HG03060 (cell line): Measurements from ENCODE around the gene SCPEP1.
"Not testable (repeated sequence)": the region's sequence is repeated elsewhere in the genome, so short reads cannot be mapped to it uniquely, and the experiment has no call there.

Experiments
- ATAC-seq: cut with Tn5 transposase; IDR thresholded peaks from one replicate; pipeline ENCODE4 v1.9.1; 2021; ENCODE audit warnings: low read depth, moderate number of reproducible peaks; ENCODE audit not compliant: unreplicated experiment

The SCPEP1 gene

DNA sequence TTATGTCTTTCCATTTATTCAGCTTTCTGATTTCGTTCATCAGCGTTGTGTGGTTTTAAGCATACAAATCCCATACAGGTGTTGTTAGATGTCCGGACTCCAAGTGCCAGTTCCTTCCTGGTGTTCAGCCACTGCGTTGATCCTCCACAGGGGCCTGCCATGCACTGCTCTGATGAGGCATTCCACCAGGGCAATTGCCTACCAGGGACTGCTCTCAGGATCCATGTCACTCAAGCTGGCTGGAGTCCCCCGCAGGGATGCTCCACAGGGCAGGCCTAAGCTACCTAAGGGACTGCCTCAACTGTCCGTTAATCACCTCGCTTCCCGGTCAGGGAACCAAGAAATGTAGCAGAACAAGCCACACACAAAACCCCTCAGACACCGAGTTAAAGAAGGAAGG, 12.7 kb upstream of the SCPEP1 start:
- not testable (repeated sequence) for ATAC-seq

DNA sequence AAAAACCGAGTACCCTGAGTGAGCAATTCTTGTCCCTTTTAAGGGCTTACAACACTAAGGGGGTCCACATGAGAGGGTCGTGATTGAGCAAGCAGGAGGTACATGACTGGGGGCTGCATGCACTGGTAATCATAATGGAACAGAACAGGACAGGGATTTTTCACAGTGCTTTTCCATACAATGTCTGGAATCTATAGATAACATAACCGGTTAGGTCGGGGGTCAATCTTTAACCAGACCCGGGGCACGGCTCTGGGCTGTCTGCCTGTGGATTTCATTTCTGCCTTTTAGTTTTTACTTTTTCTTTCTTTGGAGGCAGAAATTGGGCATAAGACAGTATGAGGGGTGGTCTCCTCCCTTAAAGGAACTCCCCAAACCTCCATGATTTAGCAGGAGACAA, 12.2 kb upstream of the SCPEP1 start:
- ATAC-seq = not testable (repeated sequence)

DNA sequence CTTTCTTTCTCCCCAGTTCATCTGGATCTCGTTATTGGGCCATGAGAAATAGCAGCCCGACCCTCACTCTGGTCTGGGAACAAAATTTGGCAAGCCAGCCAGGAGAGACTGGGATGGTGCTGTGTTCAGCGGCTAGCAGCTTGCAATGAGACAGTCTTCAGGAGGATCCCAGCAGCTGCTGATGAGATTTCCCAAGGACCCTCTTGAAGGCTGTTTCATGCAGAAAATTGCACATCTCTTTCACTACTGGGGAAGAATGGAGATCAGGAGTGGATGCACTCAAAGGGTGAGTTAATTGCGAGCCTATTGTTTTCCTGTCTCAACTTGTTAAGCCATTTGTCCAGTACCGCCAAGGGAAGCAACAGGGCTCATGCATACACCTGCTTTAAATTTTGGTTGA, 11.6 kb upstream of the SCPEP1 start:
- ATAC-seq = no peak

DNA sequence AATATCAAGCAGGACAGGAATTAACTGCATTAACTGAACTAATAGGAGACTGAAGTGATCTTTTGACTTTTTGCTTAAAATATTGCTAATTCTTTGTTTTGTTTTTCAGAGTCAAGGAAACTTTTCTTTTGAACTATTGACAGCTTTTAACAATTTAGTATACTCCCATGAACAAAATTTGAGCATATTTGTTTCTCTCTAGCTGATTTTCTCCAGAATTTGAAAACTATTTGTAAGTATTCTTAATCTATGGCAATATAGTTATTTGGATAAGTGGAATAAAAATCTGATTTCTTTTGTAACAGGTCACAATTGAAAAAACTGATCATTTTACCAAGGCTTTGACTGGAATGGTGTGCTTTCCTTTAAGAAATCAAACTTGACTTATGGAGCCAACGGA, 7.0 kb upstream of the SCPEP1 start:
- no peak for ATAC-seq

DNA sequence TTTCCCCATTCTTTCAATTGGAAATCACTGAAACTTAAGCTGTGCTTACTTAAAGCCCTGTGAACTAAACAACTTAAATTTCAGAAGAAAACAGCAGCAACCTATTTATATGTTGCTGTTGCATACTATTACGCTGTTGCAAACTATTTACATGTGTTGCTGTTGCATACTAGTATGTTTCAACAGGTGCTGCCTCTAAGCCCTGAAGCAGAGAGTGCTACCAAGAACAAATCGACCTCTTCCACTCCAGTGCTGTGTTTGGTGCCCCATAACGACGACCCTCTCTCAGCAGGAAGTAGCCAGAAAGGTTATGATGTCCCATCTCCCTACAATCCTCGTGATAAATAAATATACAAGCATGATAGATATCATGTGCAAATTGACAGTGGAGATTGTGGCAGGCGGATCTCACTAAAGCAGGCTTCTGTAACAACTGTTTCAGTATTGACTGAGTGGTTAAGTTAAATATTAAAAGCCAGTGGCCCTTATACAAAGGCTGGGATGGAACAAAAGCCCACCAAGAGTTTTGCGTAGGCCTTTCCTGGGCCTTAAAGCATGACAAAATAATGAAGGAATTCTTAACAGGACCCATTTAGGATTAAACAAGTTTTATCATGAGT, 5.7 kb upstream of the SCPEP1 start:
- no peak for ATAC-seq

GRCh38 chr17:56973520-56973919, 4.4 kb upstream of the SCPEP1 start:
- ATAC-seq = no peak

GRCh38 chr17:56974055-56974454, 3.9 kb upstream of the SCPEP1 start:
- no peak for ATAC-seq

- no peak for ATAC-seq
Measured at GRCh38 chr17:56975656-56976055, 2.3 kb upstream of the SCPEP1 start.

GRCh38 chr17:56976941-56977608, 856 bp upstream of the SCPEP1 start:
- ATAC-seq = no peak

DNA sequence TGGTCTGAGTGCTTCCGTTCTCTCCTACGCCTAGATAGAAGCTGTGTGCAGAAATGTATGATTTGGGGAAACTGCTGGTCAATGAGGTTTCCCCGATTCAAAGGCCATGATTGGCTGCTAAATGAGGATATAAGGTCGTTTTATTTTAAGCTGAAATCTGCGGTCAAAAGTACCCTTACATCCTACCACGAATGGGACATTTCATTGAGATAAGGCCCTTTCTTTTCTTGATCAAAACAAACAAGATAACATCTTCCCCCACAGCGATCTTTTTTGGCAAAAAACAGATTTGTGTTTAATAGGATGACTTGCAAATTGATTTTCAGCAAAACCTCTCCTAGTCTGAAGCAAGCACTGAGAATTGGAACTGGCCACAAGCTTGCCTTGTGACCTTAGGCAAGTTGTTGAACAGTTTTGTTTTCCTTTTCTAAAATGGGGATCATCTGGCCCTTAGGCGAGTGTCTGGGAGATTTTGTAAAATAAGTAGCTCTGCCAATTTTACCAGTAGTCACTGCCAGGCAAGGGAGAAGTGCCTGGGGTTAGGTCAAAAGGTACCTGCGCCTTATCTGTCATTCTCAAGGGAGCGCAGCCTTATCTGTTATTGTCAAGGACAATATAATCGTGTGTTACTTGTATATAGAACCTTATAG, 635 bp downstream of the SCPEP1 start:
- no peak for ATAC-seq

GRCh38 chr17:56979091-56979480, 1.2 kb downstream of the SCPEP1 start:
- ATAC-seq = no peak

DNA sequence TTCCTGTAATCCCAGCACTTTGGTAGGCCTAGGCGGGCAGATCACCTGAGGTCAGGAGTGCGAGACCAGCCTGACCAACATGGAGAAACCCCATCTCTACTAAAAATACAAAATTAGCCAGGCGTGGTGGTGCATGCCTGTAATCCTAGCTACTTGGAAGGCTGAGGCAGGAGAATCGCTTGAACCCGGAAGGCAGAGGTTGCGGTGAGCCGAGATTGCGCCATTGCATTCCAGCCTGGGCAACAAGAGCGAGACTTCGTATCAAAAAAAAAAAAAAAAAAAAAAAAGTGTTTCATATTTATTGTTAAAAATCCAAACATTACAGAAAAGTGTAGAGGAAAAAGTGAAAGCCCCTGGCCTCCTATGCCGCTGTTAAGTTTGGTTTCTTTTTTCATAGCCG, 2.6 kb downstream of the SCPEP1 start:
- not testable (repeated sequence) for ATAC-seq

DNA sequence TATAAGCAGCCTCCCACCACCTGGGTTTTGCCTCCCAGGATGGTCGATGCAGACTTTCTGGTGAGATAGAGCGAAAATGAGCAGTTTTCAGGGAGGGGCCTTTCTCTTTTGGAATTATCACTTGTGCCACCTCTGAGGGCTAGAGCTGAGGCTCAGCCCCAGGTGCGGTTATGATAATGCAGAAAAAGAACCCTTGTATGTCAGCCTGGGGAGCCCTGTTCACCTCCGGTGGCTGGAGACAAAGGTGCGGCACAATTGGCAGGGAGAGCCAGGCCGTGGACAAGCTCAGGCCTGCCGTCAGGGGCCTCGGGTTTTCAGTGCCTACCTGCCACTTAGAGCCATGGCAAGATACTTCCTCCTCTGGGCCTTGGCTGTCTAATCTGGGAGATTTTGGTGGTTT, 4.4 kb downstream of the SCPEP1 start:
- ATAC-seq = no peak

GRCh38 chr17:56983366-56983765, 5.4 kb downstream of the SCPEP1 start:
- ATAC-seq = no peak

DNA sequence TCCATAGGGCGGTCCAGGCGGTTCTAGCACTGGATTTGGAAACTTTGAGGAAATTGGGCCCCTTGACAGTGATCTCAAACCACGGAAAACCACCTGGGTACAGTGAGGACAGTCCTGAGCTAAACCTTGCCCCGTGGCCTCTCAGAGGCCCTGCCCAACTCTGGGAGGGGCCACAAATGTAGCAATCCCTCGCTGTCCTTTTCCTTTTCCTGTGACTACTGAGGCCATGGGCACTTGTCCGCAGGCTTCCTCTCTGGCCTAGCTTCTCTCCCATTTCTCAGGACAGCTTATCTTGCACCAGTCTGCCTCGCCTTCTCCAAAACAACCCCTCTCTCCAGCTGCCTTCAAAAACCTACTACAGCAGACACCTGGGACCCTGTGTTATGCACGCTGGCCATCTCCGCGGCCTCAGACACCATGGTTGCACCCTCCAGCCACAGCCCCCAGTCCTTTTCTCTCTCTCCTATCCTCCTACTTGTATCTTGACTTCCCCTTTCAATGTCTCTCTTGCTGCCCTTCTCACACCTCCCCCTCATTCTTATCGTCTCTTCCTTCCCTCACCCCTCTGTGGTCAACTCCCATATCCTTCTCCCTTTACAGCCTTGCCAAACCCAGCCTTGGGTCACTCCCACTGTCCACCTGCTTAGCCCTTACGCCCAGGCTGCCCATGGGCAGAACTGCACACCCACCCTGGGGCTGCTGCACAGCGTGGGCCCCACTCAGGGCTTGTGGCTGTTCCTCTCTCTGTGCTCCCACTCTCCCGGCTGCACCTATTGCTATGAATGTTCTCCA, 7.6 kb downstream of the SCPEP1 start:
- ATAC-seq = no peak

DNA sequence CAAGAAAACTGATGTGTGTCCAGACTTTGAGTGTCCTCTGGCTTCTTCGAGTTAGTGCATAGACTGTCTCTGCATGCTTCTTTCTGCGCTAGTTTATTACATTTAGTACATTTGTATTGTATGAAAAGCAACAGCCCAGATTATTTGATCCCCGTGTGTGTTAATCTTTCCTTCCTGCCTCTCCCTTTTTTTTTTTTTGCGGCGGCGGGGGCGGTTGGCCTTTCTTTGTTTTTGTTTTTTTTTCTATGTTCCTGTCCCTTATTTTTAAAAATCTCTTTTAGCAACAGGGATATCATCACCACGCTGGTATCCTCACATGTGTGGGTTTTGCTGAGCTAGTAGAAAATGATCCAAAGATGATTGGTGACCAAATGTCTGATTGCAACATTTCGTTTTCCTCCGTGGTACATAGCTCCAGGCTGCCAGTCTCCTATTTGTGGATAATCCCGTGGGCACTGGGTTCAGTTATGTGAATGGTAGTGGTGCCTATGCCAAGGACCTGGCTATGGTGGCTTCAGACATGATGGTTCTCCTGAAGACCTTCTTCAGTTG, 9.4 kb downstream of the SCPEP1 start:
- no peak for ATAC-seq

DNA sequence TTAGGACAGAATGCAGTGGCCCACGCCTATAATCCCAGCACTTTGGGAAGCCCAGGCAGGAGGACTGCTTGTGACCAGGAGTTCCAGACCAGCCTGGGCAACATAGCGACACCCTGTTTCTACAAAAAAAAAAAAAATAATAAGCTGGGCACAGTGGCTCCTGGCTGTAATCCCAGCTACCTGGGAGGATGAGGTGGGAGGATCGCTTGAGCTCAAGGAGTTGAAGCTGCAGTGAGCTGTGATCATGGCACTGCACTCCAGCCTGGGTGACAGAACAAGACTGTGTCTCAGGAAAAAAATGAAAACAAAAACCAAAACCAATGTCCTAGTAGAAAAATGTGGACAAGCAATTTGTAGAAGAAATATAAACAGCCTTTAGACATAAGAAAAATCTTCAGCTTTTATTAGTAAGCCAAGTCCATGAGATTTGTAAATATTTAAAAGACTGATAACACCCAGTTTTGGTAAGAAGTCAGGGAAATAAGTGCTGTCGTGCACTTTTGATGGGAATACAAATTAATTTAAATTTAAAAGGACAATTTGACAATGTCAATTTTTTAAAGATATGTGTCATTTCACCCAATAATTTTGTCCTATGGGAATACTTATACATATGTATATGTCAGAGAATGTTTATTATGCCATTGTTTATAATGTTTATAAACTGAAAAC, 11.1 kb downstream of the SCPEP1 start:
- no peak for ATAC-seq

- no peak for ATAC-seq
Measured at GRCh38 chr17:56992364-56992763, 14.4 kb downstream of the SCPEP1 start.

- ATAC-seq = no peak
Measured at GRCh38 chr17:56994009-56994792, 16.3 kb downstream of the SCPEP1 start.

- ATAC-seq = no peak
Measured at GRCh38 chr17:56995766-56996165, 17.8 kb downstream of the SCPEP1 start.
